ENCODE results near the gene CDKL2. TPM values are rescaled to one million over a fixed set of nuclear protein-coding genes. Genes with fewer than 3 reads are reported as not detected.

Gene CDKL2
- total and polyA plus RNA-seq, 2 experiments from 2014 or later, result 1.8 to 3.1 TPM

GRCh38 chr4:75654905-75655304, 24.6 kb upstream of the CDKL2 start:
- no peaks in the 10 kb centered on the region; the same call in 1 of the 2 replicates for H3K4me1 ChIP-seq (ENCODE audit: insufficient read depth)
- ATAC-seq, result no peak
- no peak overlapping the region for H3K4me2 ChIP-seq
- H3K27ac ChIP-seq (ENCODE audit: low read depth), result 0 out of 2 replicates have a peak overlapping the region, but pooled peaks have one; percentile 17
- peaks cover 31% of the 10 kb centered on the region for H4K20me1 ChIP-seq (replicated peaks; ENCODE audit: insufficient read depth)
- Mint-ChIP-seq H3K36me3 (ENCODE audit: low read depth) (peaks cover 92% of the 10 kb centered on the region), H3K4me3 (no peak overlapping the region), H3K9me3 (no peaks in the 10 kb centered on the region), H3K4me1 (peaks cover 14% of the 10 kb centered on the region), H3K27ac (peak overlapping the region; percentile 58), H3K27me3 (ENCODE audit: insufficient read depth, low read depth, poor library complexity) (no peaks in the 10 kb centered on the region)
- H3K9me2 ChIP-seq (ENCODE audit: insufficient read depth), result no peaks in the 10 kb centered on the region
- no peak overlapping the region for H2AFZ ChIP-seq
- H3K4me3 ChIP-seq, result no peak overlapping the region
- peaks cover 99% of the 10 kb centered on the region for H3K79me2 ChIP-seq (replicated peaks; ENCODE audit: insufficient read depth)
- no peaks in the 10 kb centered on the region for H3K27me3 ChIP-seq (ENCODE audit: insufficient read depth)
- TF ChIP-seq JUNB (IDR thresholded peaks at IDR 0.05; ENCODE audit: unreplicated experiment) (no peak), EZH2phosphoT487 (IDR thresholded peaks at IDR 0.05; ENCODE audit: unreplicated experiment) (no peak), ETS1 (IDR thresholded peaks at IDR 0.05) (no peak), ZNF114 (CRISPR knock-in tag; IDR thresholded peaks at IDR 0.05) (no peak), CREB1 (CRISPR knock-in tag; IDR thresholded peaks at IDR 0.05; ENCODE audit: low read depth) (no peak), POLR2AphosphoS5 (IDR thresholded peaks at IDR 0.05; ENCODE audit: low read depth) (no peak), CTCF (conservative IDR thresholded peaks at IDR 0.05; ENCODE audit: low read depth in 2 of 2) (no peak), ZNF462 (CRISPR knock-in tag; IDR thresholded peaks at IDR 0.05) (no peak), NANOG (IDR thresholded peaks at IDR 0.05; ENCODE audit: borderline replicate concordance) (no peak), REST (IDR thresholded peaks at IDR 0.05; ENCODE audit: unreplicated experiment) (no peak), ZNF331 (CRISPR knock-in tag; IDR thresholded peaks at IDR 0.05; ENCODE audit: low read depth) (no peak)
- DNase-seq (ENCODE audit: low spot score), result no peak
- H3K36me3 ChIP-seq (ENCODE audit: insufficient read depth), result peaks cover 84% of the 10 kb centered on the region
- H3F3A ChIP-seq (replicated peaks; ENCODE audit: low read depth), result peaks cover 7% of the 10 kb centered on the region
